Kidney (tissue), 14 donors: ENCODE results near the gene LENG8. TPM values are rescaled to one million over a fixed set of nuclear protein-coding genes. Genes with fewer than 3 reads are reported as not detected.
"Not testable (repeated sequence)": the region's sequence is repeated elsewhere in the genome, so short reads cannot be mapped to it uniquely, and the experiment has no call there.

Experiments
- DNase-seq, 5 donors: peaks; one replicate each; pipeline ENCODE4 v3.0.0-alpha.2; 2013 to 2020
- FAIRE-seq: peaks from 2 replicates; lab custom pipeline; 2012; peaks lifted over from hg19 to GRCh38; lab: Jason Lieb, UNC
- H3K27ac ChIP-seq, 2 donors: one replicate each; pipeline ENCODE4 v1.7.0; 2013; ENCODE audit warnings: low read depth in 2 of 2, low read length in 2 of 2, inconsistent platforms in 1 of 2
- H3K27me3 ChIP-seq: one replicate; pipeline ENCODE4 v1.7.1; 2013; ENCODE audit warnings: low read length, inconsistent platforms; ENCODE audit not compliant: control insufficient read depth, insufficient read depth
- H3K36me3 ChIP-seq, 3 donors: one replicate each; pipeline versions ENCODE4 v1.7.0 to v1.7.1; 2013; ENCODE audit warnings: low read length in 3 of 3, control low read depth in 1 of 3, inconsistent platforms in 1 of 3; ENCODE audit not compliant: insufficient read depth in 3 of 3, control insufficient read depth in 2 of 3
- H3K4me1 ChIP-seq, 3 donors: one replicate each; pipeline versions ENCODE4 v1.7.0 to v1.7.1; 2013; ENCODE audit warnings: low read length in 3 of 3, inconsistent platforms in 1 of 3, low read depth in 1 of 3; ENCODE audit not compliant: control insufficient read depth in 2 of 3, insufficient read depth in 2 of 3
- H3K4me3 ChIP-seq, 3 donors: one replicate each; pipeline versions ENCODE4 v1.7.0 to v1.8.1; 2013; ENCODE audit warnings: low read length in 3 of 3, control low read depth in 1 of 3, inconsistent platforms in 1 of 3
- H3K9ac ChIP-seq, 3 donors: one replicate each; pipeline versions ENCODE4 v1.7.0 to v1.7.1; 2013; ENCODE audit warnings: low read length in 3 of 3, control low read depth in 1 of 3, inconsistent platforms in 1 of 3
- H3K9me3 ChIP-seq, 3 donors: one replicate each; pipeline versions ENCODE4 v1.7.0 to v1.7.1; 2013; ENCODE audit warnings: low read length in 3 of 3, control low read depth in 1 of 3, inconsistent platforms in 1 of 3; ENCODE audit not compliant: control insufficient read depth in 2 of 3, insufficient read depth in 1 of 3
- CTCF ChIP-seq: IDR thresholded peaks from 3 replicates; pipeline ENCODE4 v1.5.1; 2012; ENCODE audit warnings: mild to moderate bottlenecking, moderate library complexity, borderline replicate concordance; ENCODE audit not compliant: insufficient read depth; ENCODE audit errors: extremely low read depth
- intact Hi-C: fragments of 100-400 bp; cut with DNase I; formaldehyde crosslinking; loops from one replicate; pipeline ENCODE4 v1.11.1; 2022
- polyA plus RNA-seq: library from polyadenylated mRNA; stranded (reverse); fragments of 350-450 nt; fragmentation: Illumina TruSeq; extraction: RNeasy Lipid Tissue Mini Kit (QIAGEN cat#74804); gene quantifications from one replicate; pipeline ENCODE4 v1.2.3, GENCODE V29; 2014; ENCODE audit warnings: low read depth, low replicate concordance; ENCODE audit not compliant: insufficient read depth
- total RNA-seq: library from RNA; stranded (reverse); fragmentation: NEBNext Ultra II Directional; extraction: Animal tissue kit (Norgen Biotek cat#: 25700); gene quantifications from one replicate; pipeline ENCODE4 v1.2.1, GENCODE V29; 2021
- donor health status: control.
- donor health status: control.
- donor health status: control.
- donor health status: control.
- donor health status: control.
- donor health status: DM: yes; HTN: yes; CAD: no.
- donor health status: Normal renal cell carcinoma (clear cell type).

The LENG8 gene
- total and polyA plus RNA-seq, 2 donors from 2014 or later = 48.6 to 208 TPM

DNA sequence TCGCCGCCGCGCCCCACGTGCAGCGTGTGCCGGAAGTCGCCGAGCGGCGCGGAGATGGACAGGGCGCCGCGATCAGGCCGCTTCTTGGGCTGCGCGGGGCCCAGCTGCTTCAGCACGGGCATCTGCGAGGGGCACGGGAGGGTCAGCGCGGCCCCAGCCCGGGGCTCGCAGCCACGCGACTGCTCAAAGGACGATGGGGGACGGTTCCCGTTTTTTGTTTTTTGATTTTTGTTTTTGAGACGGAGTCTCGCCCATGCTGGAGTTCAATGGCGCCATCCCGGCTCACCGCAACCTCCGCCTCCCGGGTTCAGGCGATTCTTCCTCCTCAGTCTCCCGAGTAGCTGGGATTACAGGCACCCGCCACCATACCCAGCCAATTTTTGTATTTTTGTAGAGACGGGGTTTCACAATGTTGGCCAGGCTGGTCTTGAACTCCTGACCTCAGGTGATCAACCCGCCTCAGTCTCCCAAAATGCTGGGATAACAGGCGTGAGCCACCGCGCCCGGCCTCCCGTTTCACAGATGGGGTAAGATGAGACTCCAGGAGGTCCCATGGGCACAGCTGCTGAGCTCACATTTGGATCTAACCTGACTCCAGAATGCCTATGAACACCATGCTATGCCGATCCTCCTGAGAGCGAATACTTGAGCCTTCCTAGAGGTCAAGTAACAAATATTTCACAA, 16.6 kb downstream of the LENG8 start:
- Histone ChIP-seq H3K27ac (no peak overlapping the region), H3K36me3 (peaks cover 0 to 9% (median 0%) of the 10 kb centered on the region in 3 donors), H3K9me3 (no peaks in the 10 kb centered on the region), H3K27me3 (peaks cover 2% of the 10 kb centered on the region), H3K4me3 (no peak overlapping the region), H3K4me1 (peaks cover 0 to 16% (median 5%) of the 10 kb centered on the region in 3 donors), H3K9ac (no peak overlapping the region)
- intact Hi-C loops = no loop called here
- no peak for FAIRE-seq
- TF ChIP-seq CTCF = no peak
- peak in 3 of 5 donors; percentile 32 to 86 (median 67) for DNase-seq

GRCh38 chr19:54466110-54466480, 17.1 kb downstream of the LENG8 start:
- DNase-seq = peak in 2 of 5 donors; percentile 30 to 60
- H3K27me3 ChIP-seq, intact Hi-C loops, H3K36me3 ChIP-seq, H3K9me3 ChIP-seq, H3K9ac ChIP-seq, H3K4me3 ChIP-seq, FAIRE-seq, H3K27ac ChIP-seq: not testable (repeated sequence)
- peaks cover 0 to 16% (median 5%) of the 10 kb centered on the region in 3 donors for H3K4me1 ChIP-seq

- Histone ChIP-seq H3K36me3 (no peaks in the 10 kb centered on the region), H3K9ac (no peak overlapping the region), H3K27ac (peak overlapping the region in 1 of 2 donors; percentile 48), H3K4me3 (no peak overlapping the region), H3K27me3 (peaks cover 3% of the 10 kb centered on the region), H3K9me3 (no peaks in the 10 kb centered on the region), H3K4me1 (peaks cover 0 to 9% (median 0%) of the 10 kb centered on the region in 3 donors)
- intact Hi-C loops = no loop called here
- no peak for FAIRE-seq
- DNase-seq = peak in 4 of 5 donors; percentile 17 to 85 (median 52)
- TF ChIP-seq CTCF = no peak
These were observed 20.5 kb downstream of the LENG8 start for GRCh38 chr19:54469496-54469934.

DNA sequence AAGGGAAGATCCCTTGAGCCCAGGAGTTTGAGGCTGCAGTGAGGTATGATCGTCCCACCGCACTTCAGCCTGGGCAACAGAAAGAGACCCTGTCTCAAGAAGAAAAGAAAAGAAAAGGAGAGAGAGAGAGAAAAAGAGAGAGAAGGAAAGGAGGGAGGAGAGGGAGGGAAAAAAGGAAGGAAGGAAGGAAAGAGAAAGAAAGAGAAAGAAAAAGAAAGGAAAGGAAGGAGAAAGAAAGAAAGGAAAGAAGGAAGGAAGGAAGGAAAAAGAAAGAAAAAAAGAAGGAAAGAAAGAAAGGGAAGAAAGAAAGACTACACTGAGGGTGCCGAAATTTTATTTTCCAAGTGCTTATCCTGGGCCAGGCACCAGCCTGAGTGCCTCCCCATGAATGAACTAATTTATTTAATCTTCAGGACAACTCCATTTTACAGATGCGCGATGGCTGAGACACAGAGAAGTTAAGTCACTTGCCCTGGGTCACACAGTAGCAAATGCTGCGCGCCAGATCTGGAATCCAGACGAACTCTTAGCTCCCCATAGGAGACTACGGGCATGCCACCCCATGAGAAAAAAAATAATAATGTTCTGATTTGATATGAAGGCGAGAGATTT, 21.4 kb downstream of the LENG8 start:
- FAIRE-seq (no peak), DNase-seq (peak in 2 of 5 donors; percentile 6 to 18)
- H3K9ac ChIP-seq = no peak overlapping the region
- H3K4me3 ChIP-seq = no peak overlapping the region
- TF ChIP-seq CTCF = no peak
- H3K27ac ChIP-seq = peak overlapping the region; percentile 2 to 16
- H3K27me3 ChIP-seq = peaks cover 3% of the 10 kb centered on the region
- H3K4me1 ChIP-seq = peaks cover 0 to 9% (median 0%) of the 10 kb centered on the region in 3 donors
- no peaks in the 10 kb centered on the region for H3K36me3 ChIP-seq
- intact Hi-C loops = no loop called here
- H3K9me3 ChIP-seq = no peaks in the 10 kb centered on the region
